Neural cell (in vitro differentiated cells): ENCODE measurements around the gene DMRTA1.

Experiments used
- EP300 ChIP-seq: fragments of 450-650 bp; conservative IDR thresholded peaks from 2 replicates; pipeline ENCODE4 v1.6.1; 2014; ENCODE audit warnings: antibody characterized with exemption, mild to moderate bottlenecking, moderate library complexity; ENCODE audit not compliant: poor library complexity, severe bottlenecking
- EZH2 ChIP-seq: fragments of 200-600, 300-800 bp; shearing (Covaris generic), sonication (generic); IDR thresholded peaks from 2 replicates; pipeline ENCODE4 v1.6.1; 2014; ENCODE audit warnings: antibody characterized with exemption, low read length, borderline replicate concordance, mild to moderate bottlenecking; ENCODE audit not compliant: insufficient read depth, poor library complexity, severe bottlenecking
- POLR2AphosphoS5 ChIP-seq: IDR thresholded peaks from 2 replicates; pipeline ENCODE4 v1.6.1; 2012
- RAD21 ChIP-seq: fragments of 450-650 bp; conservative IDR thresholded peaks from 2 replicates; pipeline ENCODE4 v1.6.1; 2014; ENCODE audit warnings: antibody characterized with exemption, mild to moderate bottlenecking, moderate library complexity
- TF ChIP-seq, protein P1 (sequence below): fragments of 450-650 bp; IDR thresholded peaks from 2 replicates; pipeline ENCODE4 v1.5.1; 2014; ENCODE audit warnings: antibody characterized with exemption, mild to moderate bottlenecking, moderate library complexity; ENCODE audit not compliant: poor library complexity, severe bottlenecking

- TF ChIP-seq, protein P1, sequence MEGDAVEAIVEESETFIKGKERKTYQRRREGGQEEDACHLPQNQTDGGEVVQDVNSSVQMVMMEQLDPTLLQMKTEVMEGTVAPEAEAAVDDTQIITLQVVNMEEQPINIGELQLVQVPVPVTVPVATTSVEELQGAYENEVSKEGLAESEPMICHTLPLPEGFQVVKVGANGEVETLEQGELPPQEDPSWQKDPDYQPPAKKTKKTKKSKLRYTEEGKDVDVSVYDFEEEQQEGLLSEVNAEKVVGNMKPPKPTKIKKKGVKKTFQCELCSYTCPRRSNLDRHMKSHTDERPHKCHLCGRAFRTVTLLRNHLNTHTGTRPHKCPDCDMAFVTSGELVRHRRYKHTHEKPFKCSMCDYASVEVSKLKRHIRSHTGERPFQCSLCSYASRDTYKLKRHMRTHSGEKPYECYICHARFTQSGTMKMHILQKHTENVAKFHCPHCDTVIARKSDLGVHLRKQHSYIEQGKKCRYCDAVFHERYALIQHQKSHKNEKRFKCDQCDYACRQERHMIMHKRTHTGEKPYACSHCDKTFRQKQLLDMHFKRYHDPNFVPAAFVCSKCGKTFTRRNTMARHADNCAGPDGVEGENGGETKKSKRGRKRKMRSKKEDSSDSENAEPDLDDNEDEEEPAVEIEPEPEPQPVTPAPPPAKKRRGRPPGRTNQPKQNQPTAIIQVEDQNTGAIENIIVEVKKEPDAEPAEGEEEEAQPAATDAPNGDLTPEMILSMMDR = no peak
- TF ChIP-seq EP300 (no peak), RAD21 (no peak), EZH2 (no peak), POLR2AphosphoS5 (no peak)
Measured at GRCh38 chr9:22401671-22402070, 45.0 kb upstream of the DMRTA1 start.
